NCI-H146 treated with DMSO at 0.1 percent for 48 hours (cell line): ENCODE data around the gene KIRREL1.
"Not testable (repeated sequence)": the region's sequence is repeated elsewhere in the genome, so short reads cannot be mapped to it uniquely, and the experiment has no call there.

ENCODE experiments used
- DNase-seq: peaks from one replicate; lab custom pipeline; 2025; ENCODE audit not compliant: unreplicated experiment; lab: John Stamatoyannopoulos, UW

The KIRREL1 gene

GRCh38 chr1:158128531-158128930, 135.1 kb downstream of the KIRREL1 start:
- DNase-seq, result not testable (repeated sequence)

- DNase-seq, result no peak
Observed at GRCh38 chr1:158131217-158131616, 137.8 kb downstream of the KIRREL1 start.

- no peak for DNase-seq
Observed at GRCh38 chr1:158140764-158141192, 147.3 kb downstream of the KIRREL1 start.

- DNase-seq, result no peak
Observed at GRCh38 chr1:158145173-158145719, 151.8 kb downstream of the KIRREL1 start.

GRCh38 chr1:158146165-158146564, 152.7 kb downstream of the KIRREL1 start:
- DNase-seq, result no peak

- no peak for DNase-seq
Observed at GRCh38 chr1:158146739-158147138, 153.3 kb downstream of the KIRREL1 start.

GRCh38 chr1:158147401-158147800, 154.0 kb downstream of the KIRREL1 start:
- no peak for DNase-seq

GRCh38 chr1:158147869-158148268, 154.4 kb downstream of the KIRREL1 start:
- DNase-seq, result no peak

- no peak for DNase-seq
Observed at GRCh38 chr1:158148468-158148867, 155.0 kb downstream of the KIRREL1 start.

GRCh38 chr1:158149175-158149574, 155.7 kb downstream of the KIRREL1 start:
- no peak for DNase-seq
